DOHH2 (cell line): ENCODE measurements around the gene SUOX.

Source experiments
- EZH2phosphoT487 ChIP-seq: fragments of 200-600 bp; sonication (generic); IDR thresholded peaks from 2 replicates; pipeline ENCODE4 v1.6.1; 2017; ENCODE audit warnings: borderline replicate concordance, mild to moderate bottlenecking, antibody characterized with exemption, low read length, moderate library complexity, mixed read lengths
- TF ChIP-seq, protein P1 (sequence below): fragments of 200-600 bp; sonication (generic); IDR thresholded peaks from one replicate; pipeline ENCODE4 v1.5.1; 2014; ENCODE audit warnings: antibody characterized with exemption, mild to moderate bottlenecking, low read depth, low read length; ENCODE audit not compliant: poor library complexity, severe bottlenecking

GRCh38 chr12:56017181-56017580 is 20.1 kb downstream of the SUOX start:
- TF ChIP-seq, protein P1, sequence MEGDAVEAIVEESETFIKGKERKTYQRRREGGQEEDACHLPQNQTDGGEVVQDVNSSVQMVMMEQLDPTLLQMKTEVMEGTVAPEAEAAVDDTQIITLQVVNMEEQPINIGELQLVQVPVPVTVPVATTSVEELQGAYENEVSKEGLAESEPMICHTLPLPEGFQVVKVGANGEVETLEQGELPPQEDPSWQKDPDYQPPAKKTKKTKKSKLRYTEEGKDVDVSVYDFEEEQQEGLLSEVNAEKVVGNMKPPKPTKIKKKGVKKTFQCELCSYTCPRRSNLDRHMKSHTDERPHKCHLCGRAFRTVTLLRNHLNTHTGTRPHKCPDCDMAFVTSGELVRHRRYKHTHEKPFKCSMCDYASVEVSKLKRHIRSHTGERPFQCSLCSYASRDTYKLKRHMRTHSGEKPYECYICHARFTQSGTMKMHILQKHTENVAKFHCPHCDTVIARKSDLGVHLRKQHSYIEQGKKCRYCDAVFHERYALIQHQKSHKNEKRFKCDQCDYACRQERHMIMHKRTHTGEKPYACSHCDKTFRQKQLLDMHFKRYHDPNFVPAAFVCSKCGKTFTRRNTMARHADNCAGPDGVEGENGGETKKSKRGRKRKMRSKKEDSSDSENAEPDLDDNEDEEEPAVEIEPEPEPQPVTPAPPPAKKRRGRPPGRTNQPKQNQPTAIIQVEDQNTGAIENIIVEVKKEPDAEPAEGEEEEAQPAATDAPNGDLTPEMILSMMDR = no peak
- TF ChIP-seq EZH2phosphoT487 = no peak
